Measurements from ENCODE around the gene AOX1. TPM values are rescaled to one million over a fixed set of nuclear protein-coding genes. Genes with fewer than 3 reads are reported as not detected.

Gene AOX1
- total and polyA plus RNA-seq, 2 of the 8 experiments (the other 6 are each of a cell fraction or from before 2014, with no cell fraction given), result 5.6 to 8.3 TPM

DNA sequence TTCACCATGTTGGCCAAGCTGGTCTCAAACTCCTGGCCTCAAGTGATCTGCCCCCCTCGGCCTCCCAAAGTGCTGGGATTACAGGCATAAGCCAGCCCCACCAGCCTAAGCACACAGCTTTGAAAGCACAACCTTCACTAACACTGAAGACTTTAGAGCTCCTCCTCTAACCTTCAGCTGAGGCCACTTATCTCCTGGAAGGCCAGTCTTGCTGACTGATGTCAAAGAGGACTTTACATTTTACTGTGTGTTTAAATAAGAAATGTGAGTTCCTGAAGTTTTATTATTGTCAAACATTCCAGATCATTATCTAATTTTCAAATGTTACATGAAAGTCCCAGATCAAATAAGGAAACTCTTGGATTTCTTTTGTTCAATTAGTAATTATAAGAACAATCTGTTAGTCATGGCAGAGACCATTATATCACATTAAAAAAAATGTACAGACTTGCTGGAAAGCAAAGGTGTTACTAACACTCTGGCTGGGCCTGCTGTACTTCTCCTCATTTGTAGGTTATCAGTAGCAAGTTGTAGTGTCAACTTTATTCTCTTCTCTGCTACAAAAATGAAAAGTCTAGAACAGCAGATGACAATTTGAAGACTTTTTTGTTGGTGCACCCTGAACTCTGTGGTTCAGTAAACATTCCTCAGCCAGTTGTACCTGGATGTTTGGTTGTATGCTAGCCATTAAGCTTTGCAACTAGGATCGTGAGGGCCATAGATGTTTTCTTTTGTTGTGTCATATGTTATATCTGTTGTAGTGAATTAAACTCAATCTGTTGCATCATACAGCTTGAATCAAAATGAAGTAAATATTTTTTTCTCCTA is 80.0 kb downstream of the AOX1 start (continued):
- TF ChIP-seq CHD7 (IDR thresholded peaks at IDR 0.05; ENCODE audit: insufficient replicate concordance, low read length) (no peak), RNF2 (IDR thresholded peaks at IDR 0.05; ENCODE audit: borderline replicate concordance, low read depth, low read length, missing control alignments, poor library complexity, severe bottlenecking) (no peak), HDAC6 (IDR thresholded peaks at IDR 0.05; ENCODE audit: low read depth, low read length) (no peak), SP4 (IDR thresholded peaks at IDR 0.05; ENCODE audit: low read length) (no peak), SIRT6 (IDR thresholded peaks at IDR 0.05; ENCODE audit: low read length) (no peak), KDM5A (IDR thresholded peaks at IDR 0.05; ENCODE audit: low read length) (no peak), KDM1A (IDR thresholded peaks at IDR 0.05; ENCODE audit: borderline replicate concordance, low read length) (no peak)
